ENCODE data around the gene CEP76. TPM values are rescaled to one million over a fixed set of nuclear protein-coding genes. Genes with fewer than 3 reads are reported as not detected.

Gene CEP76
- total and polyA plus RNA-seq, 2 experiments from 2014 or later = 11.2 to 25.9 TPM

DNA sequence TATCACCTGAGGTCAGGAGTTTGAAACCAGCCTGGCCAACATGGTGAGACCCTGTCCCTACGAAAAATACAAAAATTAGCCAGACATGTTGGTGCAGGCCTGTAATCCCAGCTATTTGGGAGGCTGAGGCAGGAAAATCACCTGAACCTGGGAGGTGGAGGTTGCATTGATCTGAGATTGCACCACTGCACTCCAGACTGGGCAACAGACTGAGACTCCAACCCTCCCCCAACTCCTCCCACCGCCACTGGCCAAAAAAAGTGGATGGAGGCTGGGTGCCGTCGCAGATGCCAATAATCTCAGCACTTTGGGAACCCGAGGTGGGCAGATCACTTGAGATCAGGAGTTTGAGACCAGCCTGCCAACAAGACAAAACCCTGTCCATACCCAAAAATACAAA lies 34.5 kb downstream of the CEP76 start:
- Histone ChIP-seq H3K36me3 (ENCODE audit: insufficient read depth) (peaks cover 5% of the 10 kb centered on the region; the same call in 1 of the 2 replicates), H4K20me1 (replicated peaks; ENCODE audit: insufficient read depth) (no peaks in the 10 kb centered on the region), H2AFZ (no peak overlapping the region), H3K4me1 (ENCODE audit: insufficient read depth) (no peaks in the 10 kb centered on the region), H3F3A (replicated peaks; ENCODE audit: low read depth) (no peaks in the 10 kb centered on the region), H3K4me2 (no peak overlapping the region), H3K27ac (ENCODE audit: low read depth) (no peak overlapping the region), H3K27me3 (ENCODE audit: insufficient read depth) (no peaks in the 10 kb centered on the region), H3K79me2 (replicated peaks; ENCODE audit: insufficient read depth) (no peaks in the 10 kb centered on the region), H3K4me3 (no peak overlapping the region), H3K9me2 (ENCODE audit: insufficient read depth) (no peaks in the 10 kb centered on the region)
- no peaks in the 10 kb centered on the region for H3K4me1 Mint-ChIP-seq
- DNase-seq (ENCODE audit: low spot score) (no peak), ATAC-seq (no peak)
- H3K36me3 Mint-ChIP-seq (ENCODE audit: low read depth) = peaks cover 8% of the 10 kb centered on the region; the same call in 2 of the 3 replicates
- H3K27ac Mint-ChIP-seq = no peak overlapping the region
- TF ChIP-seq ZNF114 (CRISPR knock-in tag; IDR thresholded peaks at IDR 0.05) (no peak), CREB1 (CRISPR knock-in tag; IDR thresholded peaks at IDR 0.05; ENCODE audit: low read depth) (no peak), POLR2AphosphoS5 (IDR thresholded peaks at IDR 0.05; ENCODE audit: low read depth) (no peak), STAT1 (IDR thresholded peaks at IDR 0.05; ENCODE audit: unreplicated experiment) (no peak), EZH2 (IDR thresholded peaks at IDR 0.05; ENCODE audit: low read depth, unreplicated experiment) (no peak), NANOG (IDR thresholded peaks at IDR 0.05; ENCODE audit: borderline replicate concordance) (no peak), EZH2phosphoT487 (IDR thresholded peaks at IDR 0.05; ENCODE audit: unreplicated experiment) (no peak), JUNB (IDR thresholded peaks at IDR 0.05; ENCODE audit: unreplicated experiment) (no peak), ZNF331 (CRISPR knock-in tag; IDR thresholded peaks at IDR 0.05; ENCODE audit: low read depth) (no peak), ZNF462 (CRISPR knock-in tag; IDR thresholded peaks at IDR 0.05) (no peak)
- TF ChIP-seq, protein P1, sequence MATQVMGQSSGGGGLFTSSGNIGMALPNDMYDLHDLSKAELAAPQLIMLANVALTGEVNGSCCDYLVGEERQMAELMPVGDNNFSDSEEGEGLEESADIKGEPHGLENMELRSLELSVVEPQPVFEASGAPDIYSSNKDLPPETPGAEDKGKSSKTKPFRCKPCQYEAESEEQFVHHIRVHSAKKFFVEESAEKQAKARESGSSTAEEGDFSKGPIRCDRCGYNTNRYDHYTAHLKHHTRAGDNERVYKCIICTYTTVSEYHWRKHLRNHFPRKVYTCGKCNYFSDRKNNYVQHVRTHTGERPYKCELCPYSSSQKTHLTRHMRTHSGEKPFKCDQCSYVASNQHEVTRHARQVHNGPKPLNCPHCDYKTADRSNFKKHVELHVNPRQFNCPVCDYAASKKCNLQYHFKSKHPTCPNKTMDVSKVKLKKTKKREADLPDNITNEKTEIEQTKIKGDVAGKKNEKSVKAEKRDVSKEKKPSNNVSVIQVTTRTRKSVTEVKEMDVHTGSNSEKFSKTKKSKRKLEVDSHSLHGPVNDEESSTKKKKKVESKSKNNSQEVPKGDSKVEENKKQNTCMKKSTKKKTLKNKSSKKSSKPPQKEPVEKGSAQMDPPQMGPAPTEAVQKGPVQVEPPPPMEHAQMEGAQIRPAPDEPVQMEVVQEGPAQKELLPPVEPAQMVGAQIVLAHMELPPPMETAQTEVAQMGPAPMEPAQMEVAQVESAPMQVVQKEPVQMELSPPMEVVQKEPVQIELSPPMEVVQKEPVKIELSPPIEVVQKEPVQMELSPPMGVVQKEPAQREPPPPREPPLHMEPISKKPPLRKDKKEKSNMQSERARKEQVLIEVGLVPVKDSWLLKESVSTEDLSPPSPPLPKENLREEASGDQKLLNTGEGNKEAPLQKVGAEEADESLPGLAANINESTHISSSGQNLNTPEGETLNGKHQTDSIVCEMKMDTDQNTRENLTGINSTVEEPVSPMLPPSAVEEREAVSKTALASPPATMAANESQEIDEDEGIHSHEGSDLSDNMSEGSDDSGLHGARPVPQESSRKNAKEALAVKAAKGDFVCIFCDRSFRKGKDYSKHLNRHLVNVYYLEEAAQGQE (IDR thresholded peaks at IDR 0.05; ENCODE audit: unreplicated experiment) = no peak
- TF ChIP-seq, protein P2, sequence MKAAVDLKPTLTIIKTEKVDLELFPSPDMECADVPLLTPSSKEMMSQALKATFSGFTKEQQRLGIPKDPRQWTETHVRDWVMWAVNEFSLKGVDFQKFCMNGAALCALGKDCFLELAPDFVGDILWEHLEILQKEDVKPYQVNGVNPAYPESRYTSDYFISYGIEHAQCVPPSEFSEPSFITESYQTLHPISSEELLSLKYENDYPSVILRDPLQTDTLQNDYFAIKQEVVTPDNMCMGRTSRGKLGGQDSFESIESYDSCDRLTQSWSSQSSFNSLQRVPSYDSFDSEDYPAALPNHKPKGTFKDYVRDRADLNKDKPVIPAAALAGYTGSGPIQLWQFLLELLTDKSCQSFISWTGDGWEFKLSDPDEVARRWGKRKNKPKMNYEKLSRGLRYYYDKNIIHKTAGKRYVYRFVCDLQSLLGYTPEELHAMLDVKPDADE (IDR thresholded peaks at IDR 0.05) = no peak
- TF ChIP-seq, protein P3, sequence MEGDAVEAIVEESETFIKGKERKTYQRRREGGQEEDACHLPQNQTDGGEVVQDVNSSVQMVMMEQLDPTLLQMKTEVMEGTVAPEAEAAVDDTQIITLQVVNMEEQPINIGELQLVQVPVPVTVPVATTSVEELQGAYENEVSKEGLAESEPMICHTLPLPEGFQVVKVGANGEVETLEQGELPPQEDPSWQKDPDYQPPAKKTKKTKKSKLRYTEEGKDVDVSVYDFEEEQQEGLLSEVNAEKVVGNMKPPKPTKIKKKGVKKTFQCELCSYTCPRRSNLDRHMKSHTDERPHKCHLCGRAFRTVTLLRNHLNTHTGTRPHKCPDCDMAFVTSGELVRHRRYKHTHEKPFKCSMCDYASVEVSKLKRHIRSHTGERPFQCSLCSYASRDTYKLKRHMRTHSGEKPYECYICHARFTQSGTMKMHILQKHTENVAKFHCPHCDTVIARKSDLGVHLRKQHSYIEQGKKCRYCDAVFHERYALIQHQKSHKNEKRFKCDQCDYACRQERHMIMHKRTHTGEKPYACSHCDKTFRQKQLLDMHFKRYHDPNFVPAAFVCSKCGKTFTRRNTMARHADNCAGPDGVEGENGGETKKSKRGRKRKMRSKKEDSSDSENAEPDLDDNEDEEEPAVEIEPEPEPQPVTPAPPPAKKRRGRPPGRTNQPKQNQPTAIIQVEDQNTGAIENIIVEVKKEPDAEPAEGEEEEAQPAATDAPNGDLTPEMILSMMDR (conservative IDR thresholded peaks at IDR 0.05; ENCODE audit: low read depth in 2 of 2) = no peak
- H3K27me3 Mint-ChIP-seq (ENCODE audit: insufficient read depth, low read depth, poor library complexity) = peaks cover 1% of the 10 kb centered on the region
- no peaks in the 10 kb centered on the region for H3K9me3 Mint-ChIP-seq
- H3K4me3 Mint-ChIP-seq = no peak overlapping the region
